Calu3 (cell line): ENCODE data around the gene RFNG. TPM values are rescaled to one million over a fixed set of nuclear protein-coding genes. Genes with fewer than 3 reads are reported as not detected.
A peak's percentile ranks its signal among the peaks of the same experiment; 100 is the strongest.

Experiments used
- BruUV-seq: library from RNA; stranded (reverse); fragments of 400-500 nt; replicated peaks from 2 replicates; lab custom pipeline; 2021; lab: Mats Ljungman, UMichigan
- CTCF ChIA-PET: fragments of 300-600 bp; sonication (Branson Sonifier 250); formaldehyde crosslinking; loops from one replicate; lab custom pipeline; 2022; ENCODE audit warnings: antibody characterized with exemption; lab: Charles Lee
- DNase-seq: peaks from one replicate; pipeline ENCODE4 v3.0.0; 2022
- H3K27ac Mint-ChIP-seq: one replicate; pipeline ENCODE4 v1.8.0; 2022; ENCODE audit warnings: mixed read lengths; ENCODE audit not compliant: unreplicated experiment
- H3K27me3 Mint-ChIP-seq: one replicate; pipeline ENCODE4 v1.8.0; 2022; ENCODE audit warnings: mixed read lengths; ENCODE audit not compliant: unreplicated experiment
- H3K36me3 Mint-ChIP-seq: one replicate; pipeline ENCODE4 v1.8.0; 2022; ENCODE audit warnings: mild to moderate bottlenecking, moderate library complexity, mixed read lengths; ENCODE audit not compliant: insufficient read depth, unreplicated experiment
- H3K4me1 Mint-ChIP-seq: one replicate; pipeline ENCODE4 v1.8.0; 2022; ENCODE audit warnings: mild to moderate bottlenecking, low read depth, mixed read lengths; ENCODE audit not compliant: unreplicated experiment
- H3K4me3 Mint-ChIP-seq: one replicate; pipeline ENCODE4 v1.8.0; 2022; ENCODE audit warnings: mild to moderate bottlenecking, low read depth, moderate library complexity, mixed read lengths; ENCODE audit not compliant: unreplicated experiment
- H3K9me3 Mint-ChIP-seq: one replicate; pipeline ENCODE4 v1.8.0; 2022; ENCODE audit warnings: low read depth, mixed read lengths; ENCODE audit not compliant: unreplicated experiment
- intact Hi-C: fragments of 100-400 bp; cut with micrococcal nuclease; formaldehyde crosslinking; loops from one replicate; pipeline ENCODE4 v1.10.0; 2022; ENCODE audit not compliant: unreplicated experiment
- total RNA-seq: library from RNA; stranded (reverse); gene quantifications from 2 replicates; pipeline ENCODE4 v1.2.3, GENCODE V29; 2022
- TF ChIP-seq, protein P1 (sequence below): fragments of 200-600 bp; IDR thresholded peaks from one replicate; pipeline ENCODE4 v1.8.0; 2022; ENCODE audit warnings: antibody characterized with exemption; ENCODE audit not compliant: unreplicated experiment

RFNG gene
- total RNA-seq, 1 experiment from 2014 or later: 33.5 TPM

DNA sequence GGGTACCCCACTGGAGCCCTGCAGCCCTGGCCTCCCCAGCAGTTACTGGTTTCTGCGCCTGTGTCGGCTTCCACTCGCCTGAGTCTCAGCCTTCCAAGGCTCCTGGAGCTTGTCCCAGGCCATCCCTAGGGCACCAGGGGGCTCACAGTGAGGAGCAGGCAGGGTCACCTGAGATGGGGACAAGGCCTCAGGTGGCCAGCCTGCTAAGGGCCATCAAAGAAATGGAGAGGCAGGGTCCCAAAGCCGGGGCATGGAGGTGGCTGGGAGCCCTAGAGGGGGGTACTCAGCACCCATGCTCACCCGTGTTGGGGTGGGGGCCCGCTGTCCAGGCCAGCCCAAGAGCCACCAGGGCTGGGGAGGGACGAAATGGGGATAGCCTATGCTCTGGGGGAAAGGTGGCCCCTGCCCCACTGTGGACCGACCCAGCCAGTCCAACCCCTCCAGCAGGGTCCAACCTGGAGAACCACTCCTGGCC is 45.1 kb upstream of the RFNG start:
- CTCF ChIA-PET: no interaction called here
- peaks cover 9% of the 10 kb centered on the region for H3K4me1 Mint-ChIP-seq
- H3K27ac Mint-ChIP-seq: peak overlapping the region; percentile 70

DNA sequence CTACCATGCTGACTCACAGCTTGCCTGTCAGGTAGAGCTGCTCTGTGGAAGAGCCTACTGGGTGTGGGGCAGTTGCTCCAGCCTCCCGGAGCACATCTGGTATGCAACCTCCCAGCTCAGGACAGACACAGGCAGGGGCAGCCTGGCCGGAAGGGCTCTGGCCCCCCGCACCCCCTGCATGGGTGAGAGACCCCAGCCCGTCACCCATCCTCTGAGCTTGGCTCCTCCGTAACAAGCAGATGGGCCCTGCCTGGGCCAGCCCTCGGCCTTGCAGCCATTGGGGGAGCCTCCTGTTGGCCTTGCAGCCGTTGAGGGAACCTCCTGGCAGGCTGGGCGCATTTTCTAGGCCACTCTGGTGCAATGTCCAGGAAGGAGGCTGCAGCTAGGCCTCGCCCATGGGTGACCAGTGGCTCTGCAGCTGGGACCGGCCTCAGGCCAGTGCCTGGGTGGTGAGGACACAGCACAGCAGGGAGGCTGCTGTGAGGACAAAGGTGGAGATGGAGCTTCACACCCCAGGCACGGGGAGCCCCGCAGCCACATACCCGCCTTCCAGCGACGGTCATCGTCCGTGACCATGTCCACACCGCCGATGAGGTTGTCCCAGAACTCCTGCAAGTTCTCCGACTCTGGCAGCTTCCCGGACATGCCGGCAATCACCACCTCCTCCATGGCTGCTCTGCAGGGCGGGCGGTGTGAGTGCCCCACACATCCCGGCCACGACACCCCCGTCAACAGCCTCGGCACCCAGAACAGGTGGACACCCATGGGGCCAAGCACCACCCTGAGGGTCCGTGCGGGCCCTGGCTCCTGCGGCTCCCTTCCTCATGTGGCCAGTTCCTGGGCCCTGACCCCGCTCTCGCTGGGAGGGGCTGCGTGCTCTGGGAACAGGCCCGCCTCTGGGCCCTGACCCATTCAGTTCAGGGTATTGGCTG is 44.4 kb upstream of the RFNG start:
- no TSS peak for BruUV-seq
- CTCF ChIA-PET: no interaction called here
- Mint-ChIP-seq H3K4me1 (peaks cover 9% of the 10 kb centered on the region), H3K27me3 (no peaks in the 10 kb centered on the region), H3K9me3 (no peaks in the 10 kb centered on the region), H3K36me3 (peaks cover 77% of the 10 kb centered on the region), H3K4me3 (peak overlapping the region; percentile 87), H3K27ac (peak overlapping the region; percentile 70)
- DNase-seq: no peak
- intact Hi-C loops: no loop called here
- TF ChIP-seq, protein P1, sequence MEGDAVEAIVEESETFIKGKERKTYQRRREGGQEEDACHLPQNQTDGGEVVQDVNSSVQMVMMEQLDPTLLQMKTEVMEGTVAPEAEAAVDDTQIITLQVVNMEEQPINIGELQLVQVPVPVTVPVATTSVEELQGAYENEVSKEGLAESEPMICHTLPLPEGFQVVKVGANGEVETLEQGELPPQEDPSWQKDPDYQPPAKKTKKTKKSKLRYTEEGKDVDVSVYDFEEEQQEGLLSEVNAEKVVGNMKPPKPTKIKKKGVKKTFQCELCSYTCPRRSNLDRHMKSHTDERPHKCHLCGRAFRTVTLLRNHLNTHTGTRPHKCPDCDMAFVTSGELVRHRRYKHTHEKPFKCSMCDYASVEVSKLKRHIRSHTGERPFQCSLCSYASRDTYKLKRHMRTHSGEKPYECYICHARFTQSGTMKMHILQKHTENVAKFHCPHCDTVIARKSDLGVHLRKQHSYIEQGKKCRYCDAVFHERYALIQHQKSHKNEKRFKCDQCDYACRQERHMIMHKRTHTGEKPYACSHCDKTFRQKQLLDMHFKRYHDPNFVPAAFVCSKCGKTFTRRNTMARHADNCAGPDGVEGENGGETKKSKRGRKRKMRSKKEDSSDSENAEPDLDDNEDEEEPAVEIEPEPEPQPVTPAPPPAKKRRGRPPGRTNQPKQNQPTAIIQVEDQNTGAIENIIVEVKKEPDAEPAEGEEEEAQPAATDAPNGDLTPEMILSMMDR: no peak

More for the DNA sequence above, 45.1 kb upstream of the RFNG start:
- DNase-seq: no peak
- Mint-ChIP-seq H3K36me3 (peaks cover 77% of the 10 kb centered on the region), H3K4me3 (peak overlapping the region; percentile 87), H3K27me3 (no peaks in the 10 kb centered on the region), H3K9me3 (no peaks in the 10 kb centered on the region)
- TF ChIP-seq, protein P1: no peak
- intact Hi-C loops: no loop called here
- no TSS peak for BruUV-seq

DNA sequence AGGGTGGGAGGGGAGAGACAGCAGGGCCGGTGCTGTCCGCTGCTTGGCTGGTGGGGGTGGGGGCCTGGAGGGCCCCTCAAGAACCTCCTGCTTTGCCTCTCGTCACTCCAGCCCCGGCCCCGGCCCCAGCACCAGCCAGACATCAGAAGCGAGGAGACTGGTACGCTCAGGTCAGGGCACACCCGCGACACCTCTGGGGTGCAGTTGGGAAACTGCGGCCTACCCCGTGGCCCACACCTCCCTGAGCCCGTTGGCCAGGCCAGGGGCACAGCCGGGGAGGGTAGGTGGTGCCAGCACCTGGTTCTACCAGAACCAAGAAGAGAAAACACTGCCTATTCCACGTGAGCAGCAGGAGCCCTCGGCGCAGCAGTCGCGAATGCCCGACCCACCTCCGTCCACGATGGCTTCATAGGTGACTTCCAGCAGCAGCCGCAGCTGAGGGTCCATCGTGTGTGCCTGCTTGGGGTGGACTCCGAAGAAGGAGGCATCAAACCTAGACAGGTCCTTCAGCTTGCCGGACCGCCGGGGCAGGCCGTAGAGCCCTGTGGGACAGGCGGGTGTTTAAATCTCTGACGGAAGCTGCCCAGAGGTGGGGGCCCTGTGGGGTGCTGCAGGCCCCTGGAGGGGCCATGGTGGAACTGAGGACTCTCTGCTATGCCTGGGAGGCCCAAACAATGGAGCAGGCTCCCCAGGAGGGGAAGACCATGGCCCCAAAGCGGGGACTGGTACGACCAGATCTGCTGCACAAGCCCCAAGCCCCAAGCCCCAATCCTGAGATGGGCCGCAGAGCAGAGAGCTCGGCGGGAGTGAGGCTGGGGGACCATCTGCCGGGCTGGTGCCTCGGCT is 43.5 kb upstream of the RFNG start:
- CTCF ChIA-PET: no interaction called here
- no TSS peak for BruUV-seq
- DNase-seq: no peak
- H3K36me3 Mint-ChIP-seq: peaks cover 77% of the 10 kb centered on the region
- H3K27ac Mint-ChIP-seq: peak overlapping the region; percentile 70
- H3K4me3 Mint-ChIP-seq: peak overlapping the region; percentile 87
- TF ChIP-seq, protein P1: no peak
- H3K9me3 Mint-ChIP-seq: no peaks in the 10 kb centered on the region
- intact Hi-C loops: no loop called here
- H3K4me1 Mint-ChIP-seq: peaks cover 9% of the 10 kb centered on the region
- H3K27me3 Mint-ChIP-seq: no peaks in the 10 kb centered on the region

DNA sequence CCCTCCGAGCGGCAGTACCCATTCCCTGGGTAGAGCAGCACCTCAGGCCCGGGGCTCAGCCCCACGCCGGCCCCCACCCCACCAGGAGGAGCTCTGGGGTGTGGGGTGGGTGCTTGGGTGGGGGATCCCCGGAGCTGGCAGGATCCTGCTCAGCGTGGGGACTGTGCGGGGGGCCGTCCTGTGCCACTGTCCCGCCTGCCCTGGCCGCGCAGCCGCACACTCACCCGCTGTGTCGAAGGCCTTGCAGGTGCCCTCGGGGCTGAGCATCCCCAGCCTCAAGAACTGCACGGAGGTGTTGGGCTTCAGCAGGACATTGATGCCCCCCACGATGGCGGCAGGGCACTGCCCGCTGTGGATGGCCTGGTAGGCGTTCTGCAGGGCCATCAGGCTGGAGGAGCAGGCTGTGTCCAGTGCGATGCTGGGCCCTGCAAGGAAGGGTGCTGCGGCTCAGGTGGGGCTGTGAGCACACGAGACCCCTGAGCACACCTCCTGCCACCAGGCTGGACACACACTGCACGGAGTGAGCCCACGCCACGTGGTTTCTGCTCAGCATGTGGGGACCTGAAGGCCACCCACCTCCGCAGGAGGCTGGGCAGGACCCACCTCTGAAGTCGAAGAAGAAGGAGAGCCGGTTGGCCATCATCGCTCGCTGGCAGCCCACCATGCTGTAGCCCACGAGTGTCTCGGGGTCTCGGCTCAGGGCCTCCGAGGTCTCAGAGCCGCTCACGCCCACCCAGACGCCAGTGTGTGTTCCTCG is 41.6 kb upstream of the RFNG start:
- Mint-ChIP-seq H3K4me3 (no peak overlapping the region), H3K9me3 (no peaks in the 10 kb centered on the region), H3K36me3 (peaks cover 78% of the 10 kb centered on the region), H3K27ac (no peak overlapping the region), H3K27me3 (no peaks in the 10 kb centered on the region), H3K4me1 (peaks cover 9% of the 10 kb centered on the region)
- CTCF ChIA-PET: no interaction called here
- BruUV-seq: no TSS peak
- DNase-seq: no peak
- intact Hi-C loops: no loop called here
- TF ChIP-seq, protein P1: no peak
